DOHH2 (cell line): Measurements from ENCODE around the gene EYA2.

Experiments
- H3F3A ChIP-seq: fragments of 200-600 bp; sonication (generic), shearing (Covaris generic); 2 replicates; pipeline ENCODE4 v1.6.0; 2016; ENCODE audit warnings: antibody characterized with exemption, mild to moderate bottlenecking; ENCODE audit not compliant: control insufficient read depth, insufficient read depth
- H3K27ac ChIP-seq: fragments of 200-600 bp; sonication (generic); 2 replicates; pipeline ENCODE4 v1.5.1; 2014; ENCODE audit warnings: low read depth, mild to moderate bottlenecking, low read length, moderate library complexity
- H3K27me3 ChIP-seq: fragments of 200-600 bp; sonication (generic); 2 replicates; pipeline ENCODE4 v1.6.1; 2014; ENCODE audit warnings: mild to moderate bottlenecking, low read length, mixed read lengths; ENCODE audit not compliant: control insufficient read depth
- H3K36me3 ChIP-seq: fragments of 200-600 bp; sonication (generic); 2 replicates; pipeline ENCODE4 v1.6.1; 2014; ENCODE audit warnings: mild to moderate bottlenecking, low read length, moderate library complexity, mixed read lengths; ENCODE audit not compliant: control insufficient read depth
- H3K4me1 ChIP-seq: fragments of 200-600 bp; sonication (generic); 2 replicates; pipeline ENCODE4 v1.6.1; 2014; ENCODE audit warnings: mild to moderate bottlenecking, low read length, mixed read lengths; ENCODE audit not compliant: control insufficient read depth
- H3K4me2 ChIP-seq: fragments of 200-600 bp; sonication (generic); 2 replicates; pipeline ENCODE4 v1.6.0; 2014; ENCODE audit warnings: mild to moderate bottlenecking, low read length, moderate library complexity
- H3K4me3 ChIP-seq: fragments of 200-600 bp; sonication (generic); 2 replicates; pipeline ENCODE4 v1.5.1; 2014; ENCODE audit warnings: mild to moderate bottlenecking, low read length, mixed read lengths
- H3K79me2 ChIP-seq: fragments of 200-600 bp; sonication (generic); 2 replicates; pipeline ENCODE4 v1.6.1; 2014; ENCODE audit warnings: mild to moderate bottlenecking, low read length, mixed read lengths; ENCODE audit not compliant: control insufficient read depth
- H3K9me2 ChIP-seq: fragments of 200-600 bp; sonication (generic); replicated peaks from 2 replicates; pipeline ENCODE4 v1.6.1; 2014; ENCODE audit warnings: mild to moderate bottlenecking, low read length, mixed read lengths; ENCODE audit not compliant: control insufficient read depth
- H3K9me3 ChIP-seq: fragments of 200-600 bp; sonication (generic); 2 replicates; pipeline ENCODE4 v1.6.1; 2014; ENCODE audit warnings: antibody characterized with exemption, low read length, mixed read lengths; ENCODE audit not compliant: control insufficient read depth, insufficient read depth
- H4K20me1 ChIP-seq: fragments of 200-600 bp; sonication (generic); 2 replicates; pipeline ENCODE4 v1.6.0; 2014; ENCODE audit warnings: low read depth, mild to moderate bottlenecking, antibody characterized with exemption, low read length, moderate library complexity; ENCODE audit not compliant: control insufficient read depth, insufficient read depth
- CTCF ChIP-seq: fragments of 200-600 bp; sonication (generic); IDR thresholded peaks from one replicate; pipeline ENCODE4 v1.5.1; 2014; ENCODE audit warnings: antibody characterized with exemption, mild to moderate bottlenecking, low read depth, low read length; ENCODE audit not compliant: poor library complexity, severe bottlenecking
- EZH2phosphoT487 ChIP-seq: fragments of 200-600 bp; sonication (generic); IDR thresholded peaks from 2 replicates; pipeline ENCODE4 v1.6.1; 2017; ENCODE audit warnings: borderline replicate concordance, mild to moderate bottlenecking, antibody characterized with exemption, low read length, moderate library complexity, mixed read lengths

The EYA2 gene

GRCh38 chr20:46970937-46971630 lies 76.4 kb downstream of the EYA2 start:
- Histone ChIP-seq H3K9me3 (no peaks in the 10 kb centered on the region), H3K4me3 (no peak overlapping the region), H3K36me3 (no peaks in the 10 kb centered on the region), H3K4me2 (no peak overlapping the region), H4K20me1 (no peaks in the 10 kb centered on the region), H3K27ac (no peak overlapping the region), H3K27me3 (no peaks in the 10 kb centered on the region), H3K4me1 (no peaks in the 10 kb centered on the region), H3F3A (no peaks in the 10 kb centered on the region), H3K79me2 (no peaks in the 10 kb centered on the region), H3K9me2 (no peaks in the 10 kb centered on the region)
- TF ChIP-seq CTCF, result no peak
- no peak for TF ChIP-seq EZH2phosphoT487

- no peaks in the 10 kb centered on the region for H3K9me2 ChIP-seq
- no peaks in the 10 kb centered on the region for H3K36me3 ChIP-seq
- no peak for TF ChIP-seq EZH2phosphoT487
- no peak for TF ChIP-seq CTCF
- no peaks in the 10 kb centered on the region for H3K9me3 ChIP-seq
- no peaks in the 10 kb centered on the region for H3K79me2 ChIP-seq
- no peaks in the 10 kb centered on the region for H4K20me1 ChIP-seq
- no peaks in the 10 kb centered on the region for H3K27me3 ChIP-seq
- H3F3A ChIP-seq, result no peaks in the 10 kb centered on the region
- H3K4me1 ChIP-seq, result no peaks in the 10 kb centered on the region
- no peak overlapping the region for H3K27ac ChIP-seq
- H3K4me3 ChIP-seq, result no peak overlapping the region
- H3K4me2 ChIP-seq, result no peak overlapping the region
These were observed 79.1 kb downstream of the EYA2 start for GRCh38 chr20:46973766-46974165.

- Histone ChIP-seq H3K4me2 (no peak overlapping the region), H3K9me3 (no peaks in the 10 kb centered on the region), H4K20me1 (no peaks in the 10 kb centered on the region), H3K4me1 (no peaks in the 10 kb centered on the region), H3K4me3 (no peak overlapping the region), H3F3A (no peaks in the 10 kb centered on the region), H3K79me2 (no peaks in the 10 kb centered on the region), H3K36me3 (no peaks in the 10 kb centered on the region), H3K27ac (no peak overlapping the region), H3K9me2 (no peaks in the 10 kb centered on the region), H3K27me3 (peaks cover 6% of the 10 kb centered on the region)
- TF ChIP-seq EZH2phosphoT487 (no peak), CTCF (no peak)
These were observed 80.2 kb downstream of the EYA2 start for GRCh38 chr20:46974669-46975434.
